Memory B cell (primary cell): ENCODE data around the gene ORAI2.
"Not testable (repeated sequence)": the region's sequence is repeated elsewhere in the genome, so short reads cannot be mapped to it uniquely, and the experiment has no call there.

ENCODE experiments used
- ATAC-seq: fragments of 150-1000 bp; cut with Tn5 transposase; 2 replicates; pipeline ENCODE4 v1.10.0; 2021; ENCODE audit warnings: low read depth, mild to moderate bottlenecking, moderate library complexity
- DNase-seq, 2 donors: peaks; one replicate each; pipeline ENCODE4 v3.0.0; 2022; ENCODE audit warnings: low spot score in 2 of 2
- H3K27ac Mint-ChIP-seq: one replicate; pipeline ENCODE4 v1.8.0; 2022; ENCODE audit warnings: mild to moderate bottlenecking, moderate library complexity, mixed read lengths
- H3K27me3 Mint-ChIP-seq: one replicate; pipeline ENCODE4 v1.8.0; 2022; ENCODE audit warnings: mixed read lengths
- H3K36me3 Mint-ChIP-seq: one replicate; pipeline ENCODE4 v1.8.0; 2022; ENCODE audit warnings: mild to moderate bottlenecking, mixed read lengths
- H3K4me1 Mint-ChIP-seq: one replicate; pipeline ENCODE4 v1.8.0; 2022; ENCODE audit warnings: mixed read lengths
- H3K4me3 Mint-ChIP-seq: one replicate; pipeline ENCODE4 v1.8.0; 2022; ENCODE audit warnings: mild to moderate bottlenecking, moderate library complexity, mixed read lengths
- H3K9me3 Mint-ChIP-seq: one replicate; pipeline ENCODE4 v1.8.0; 2022; ENCODE audit warnings: mixed read lengths

Gene ORAI2

GRCh38 chr7:102503141-102503540, 69.8 kb downstream of the ORAI2 start:
- not testable (repeated sequence) for H3K9me3 Mint-ChIP-seq, H3K4me3 Mint-ChIP-seq, ATAC-seq, H3K4me1 Mint-ChIP-seq, DNase-seq, H3K36me3 Mint-ChIP-seq, H3K27ac Mint-ChIP-seq, H3K27me3 Mint-ChIP-seq

- not testable (repeated sequence) for H3K36me3 Mint-ChIP-seq, H3K4me1 Mint-ChIP-seq, H3K9me3 Mint-ChIP-seq, H3K27ac Mint-ChIP-seq, H3K4me3 Mint-ChIP-seq, ATAC-seq, H3K27me3 Mint-ChIP-seq, DNase-seq
Observed at GRCh38 chr7:102505298-102506185, 72.2 kb downstream of the ORAI2 start.
